ENCODE measurements around the gene CNTLN.

- TF ChIP-seq, protein P1, sequence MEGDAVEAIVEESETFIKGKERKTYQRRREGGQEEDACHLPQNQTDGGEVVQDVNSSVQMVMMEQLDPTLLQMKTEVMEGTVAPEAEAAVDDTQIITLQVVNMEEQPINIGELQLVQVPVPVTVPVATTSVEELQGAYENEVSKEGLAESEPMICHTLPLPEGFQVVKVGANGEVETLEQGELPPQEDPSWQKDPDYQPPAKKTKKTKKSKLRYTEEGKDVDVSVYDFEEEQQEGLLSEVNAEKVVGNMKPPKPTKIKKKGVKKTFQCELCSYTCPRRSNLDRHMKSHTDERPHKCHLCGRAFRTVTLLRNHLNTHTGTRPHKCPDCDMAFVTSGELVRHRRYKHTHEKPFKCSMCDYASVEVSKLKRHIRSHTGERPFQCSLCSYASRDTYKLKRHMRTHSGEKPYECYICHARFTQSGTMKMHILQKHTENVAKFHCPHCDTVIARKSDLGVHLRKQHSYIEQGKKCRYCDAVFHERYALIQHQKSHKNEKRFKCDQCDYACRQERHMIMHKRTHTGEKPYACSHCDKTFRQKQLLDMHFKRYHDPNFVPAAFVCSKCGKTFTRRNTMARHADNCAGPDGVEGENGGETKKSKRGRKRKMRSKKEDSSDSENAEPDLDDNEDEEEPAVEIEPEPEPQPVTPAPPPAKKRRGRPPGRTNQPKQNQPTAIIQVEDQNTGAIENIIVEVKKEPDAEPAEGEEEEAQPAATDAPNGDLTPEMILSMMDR (conservative IDR thresholded peaks at IDR 0.05), result no peak
- no peak for TF ChIP-seq ZFX (IDR thresholded peaks at IDR 0.05)
These were observed 303.0 kb downstream of the CNTLN start for GRCh38 chr9:17437813-17438212.

Data from C4-2B (cell line).